Inflammatory macrophage treated with lipopolysaccharide for 4 hours (primary cell): ENCODE data around the gene DNAJA2.

ENCODE experiments used
- DNase-seq: peaks from one replicate; pipeline ENCODE4 v3.0.0-alpha.2; 2020

The DNAJA2 gene

DNA sequence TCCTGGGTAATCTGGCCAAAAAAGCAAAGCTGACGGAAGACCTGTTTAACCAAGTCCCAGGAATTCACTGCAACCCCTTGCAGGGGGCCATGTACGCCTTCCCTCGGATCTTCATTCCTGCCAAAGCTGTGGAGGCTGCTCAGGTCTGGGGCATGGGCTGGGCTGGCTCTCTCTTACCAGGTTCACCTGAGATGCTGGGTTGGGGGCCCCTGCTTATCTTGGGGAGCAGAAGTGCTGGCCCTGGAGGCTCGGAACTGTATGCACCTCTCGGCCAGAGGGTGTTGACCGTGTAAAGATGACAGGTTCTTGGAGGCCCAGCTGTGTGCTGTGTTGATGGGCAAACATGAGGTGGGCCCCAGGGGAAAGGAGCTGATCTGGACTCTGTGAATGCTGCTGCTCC, 49.1 kb downstream of the DNAJA2 start:
- no peak for DNase-seq

DNA sequence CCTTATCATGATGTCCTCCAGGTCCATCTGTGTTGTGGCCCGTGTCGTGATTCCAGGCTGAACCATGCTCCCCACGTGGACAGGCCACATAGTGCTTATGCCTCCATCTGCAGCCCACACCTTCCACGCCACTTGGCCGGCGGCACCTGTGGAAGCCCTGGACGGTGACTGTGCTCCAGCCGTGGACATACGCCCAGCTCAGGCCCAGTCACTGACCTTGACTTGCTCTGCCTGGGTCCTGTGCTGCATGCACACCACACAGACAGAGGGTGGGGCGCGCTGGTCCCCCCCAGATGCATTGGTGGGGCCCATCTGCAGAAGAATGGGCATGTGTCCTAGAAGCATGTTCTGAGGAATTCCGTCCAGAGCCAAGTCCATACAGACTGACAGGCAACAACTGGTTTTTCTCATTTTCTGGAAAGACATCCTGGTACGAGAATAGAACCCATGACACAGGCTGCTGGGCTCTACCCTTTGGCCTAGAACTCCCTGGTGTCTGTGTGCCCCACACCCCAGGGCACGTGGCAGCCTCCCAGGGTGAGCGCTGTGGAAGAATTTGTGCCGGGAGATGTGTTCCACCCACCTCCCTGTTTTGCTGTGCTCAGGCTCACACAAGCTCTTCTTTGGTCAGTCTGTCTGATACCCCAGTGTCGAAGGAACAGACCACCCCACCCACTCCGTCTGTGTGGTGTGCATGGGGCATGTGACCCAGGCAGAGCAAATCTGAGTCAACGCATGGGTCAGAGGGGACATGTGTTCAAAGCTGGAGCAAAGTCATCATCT, 49.8 kb downstream of the DNAJA2 start:
- DNase-seq, result no peak

DNA sequence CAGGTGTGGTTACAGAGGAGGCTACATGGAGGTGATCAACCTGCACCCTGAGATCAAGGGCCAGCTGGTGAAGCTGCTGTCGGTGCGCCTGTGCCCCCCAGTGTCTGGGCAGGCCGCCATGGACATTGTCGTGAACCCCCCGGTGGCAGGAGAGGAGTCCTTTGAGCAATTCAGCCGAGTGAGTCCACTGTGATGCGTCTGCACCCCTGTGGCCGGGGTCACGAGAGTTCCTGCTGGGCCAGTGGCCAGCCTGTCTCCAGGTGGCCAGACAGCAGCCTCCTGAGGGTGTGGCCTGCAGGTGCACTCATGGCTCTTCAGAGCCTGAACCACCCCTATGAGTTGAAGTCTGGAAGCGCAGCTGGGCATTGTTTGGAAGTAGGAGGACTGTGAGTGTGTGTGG, 51.2 kb downstream of the DNAJA2 start:
- no peak for DNase-seq

DNA sequence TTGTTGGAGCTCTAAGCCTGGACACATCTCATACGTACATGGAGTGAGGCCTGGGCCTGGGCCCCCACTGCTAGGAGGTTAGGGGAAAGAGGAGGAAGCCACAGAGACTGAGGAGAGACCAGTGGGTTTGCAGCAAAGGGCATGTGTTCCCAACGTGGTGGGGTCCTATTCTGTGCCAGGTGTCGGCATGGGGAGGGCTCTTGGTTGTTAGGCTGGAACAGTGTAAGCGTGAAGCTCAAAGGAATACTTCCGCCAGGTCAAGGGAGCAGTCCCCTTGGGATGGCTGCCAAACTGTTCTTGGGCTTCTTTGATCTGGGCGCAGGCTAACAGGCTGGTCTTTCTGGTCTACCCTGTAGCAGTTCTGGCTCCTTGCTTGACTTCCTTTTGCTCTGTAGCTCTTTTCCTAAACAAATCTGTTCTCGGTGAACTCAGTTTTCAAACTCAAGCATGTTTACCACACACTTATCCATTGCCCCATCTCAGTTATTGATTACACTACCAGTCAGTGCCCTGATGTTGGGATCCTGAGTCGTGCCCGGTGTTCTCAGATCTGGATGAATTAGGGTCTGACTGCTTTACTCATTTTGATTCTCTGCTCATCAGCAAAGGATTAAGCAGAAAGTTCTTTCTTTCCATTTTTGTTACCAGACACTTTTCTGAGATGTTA, 52.9 kb downstream of the DNAJA2 start:
- DNase-seq, result no peak

DNA sequence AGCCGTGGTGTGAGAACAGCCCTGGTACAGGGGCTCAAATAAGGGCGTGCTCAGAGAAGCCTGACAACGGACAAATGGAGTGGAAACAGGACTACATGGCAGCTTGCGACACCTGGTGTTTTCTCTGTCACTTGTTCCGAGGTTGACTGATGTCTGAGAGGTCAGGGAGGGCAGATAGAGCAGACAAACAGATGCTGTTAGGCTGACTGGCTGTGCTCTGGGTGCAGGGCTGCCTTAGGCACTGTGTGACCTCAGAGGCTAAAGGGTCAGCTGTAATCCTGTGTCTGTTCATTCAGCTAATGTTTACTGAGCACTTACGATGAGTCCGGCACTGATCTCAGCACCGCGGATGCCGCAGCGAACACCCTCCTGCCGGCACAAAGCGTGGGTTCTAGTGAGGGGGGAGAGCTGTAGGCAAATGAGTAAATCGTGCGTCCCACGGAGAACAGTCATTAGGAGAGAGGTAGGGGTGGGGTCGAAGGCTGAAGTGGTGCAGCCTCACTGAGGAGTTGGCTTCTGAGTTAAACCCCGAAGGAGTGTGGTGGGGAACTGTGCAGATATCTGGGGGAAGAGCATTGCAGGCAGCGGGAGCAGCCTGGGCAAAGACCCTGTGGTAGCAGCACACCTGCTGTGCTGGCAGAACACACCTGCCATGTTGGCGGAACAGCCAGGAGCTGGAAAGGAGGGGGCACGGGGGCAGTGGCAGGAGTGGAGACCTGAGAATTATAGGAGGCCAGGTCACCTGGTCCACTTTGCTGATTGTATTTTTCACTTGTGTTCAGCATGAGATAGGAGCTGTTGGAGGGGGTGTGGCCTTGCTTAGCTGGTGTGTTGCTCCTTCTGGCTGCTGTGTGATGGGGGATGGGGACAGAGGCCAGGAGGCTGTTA, 54.3 kb downstream of the DNAJA2 start:
- no peak for DNase-seq

DNA sequence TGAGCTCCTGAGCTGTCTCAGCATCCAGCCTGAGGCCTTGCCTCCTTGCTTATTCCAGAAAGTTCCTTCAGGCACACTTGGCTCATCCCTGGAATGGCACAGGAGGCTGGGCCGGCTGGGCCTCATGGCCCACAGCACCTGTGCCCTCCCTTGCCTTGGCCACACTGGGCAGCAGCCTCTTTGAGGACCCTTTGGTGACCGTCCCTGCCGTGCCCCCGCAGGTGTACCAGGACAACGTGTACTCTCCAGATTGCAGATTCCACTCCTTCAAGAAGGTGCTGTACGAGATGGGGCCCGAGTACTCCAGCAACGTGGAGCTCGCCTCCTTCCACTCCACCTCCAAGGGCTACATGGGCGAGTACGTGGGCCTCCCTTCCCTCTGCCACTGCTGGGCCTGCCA, 55.1 kb downstream of the DNAJA2 start:
- no peak for DNase-seq

DNA sequence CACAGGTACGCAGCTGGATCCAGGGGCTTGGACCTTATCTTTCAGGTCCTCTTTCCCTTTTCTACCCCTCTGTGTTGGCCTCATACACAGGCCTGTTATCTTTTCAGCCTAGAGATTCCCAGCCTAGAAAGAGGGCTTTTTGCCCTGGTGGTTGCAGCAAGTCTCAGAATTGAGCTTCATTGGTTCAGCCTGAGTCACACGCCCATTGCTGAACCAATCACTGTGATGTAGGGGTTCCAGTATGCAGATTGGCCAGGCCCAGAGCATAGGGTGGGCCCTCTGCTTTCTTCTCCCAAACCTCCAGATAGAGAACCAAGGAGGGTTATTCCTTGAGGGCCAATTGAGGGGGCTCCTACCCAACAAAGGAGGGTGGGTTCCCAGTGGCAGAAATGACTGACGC, 56.5 kb downstream of the DNAJA2 start:
- DNase-seq, result no peak

DNA sequence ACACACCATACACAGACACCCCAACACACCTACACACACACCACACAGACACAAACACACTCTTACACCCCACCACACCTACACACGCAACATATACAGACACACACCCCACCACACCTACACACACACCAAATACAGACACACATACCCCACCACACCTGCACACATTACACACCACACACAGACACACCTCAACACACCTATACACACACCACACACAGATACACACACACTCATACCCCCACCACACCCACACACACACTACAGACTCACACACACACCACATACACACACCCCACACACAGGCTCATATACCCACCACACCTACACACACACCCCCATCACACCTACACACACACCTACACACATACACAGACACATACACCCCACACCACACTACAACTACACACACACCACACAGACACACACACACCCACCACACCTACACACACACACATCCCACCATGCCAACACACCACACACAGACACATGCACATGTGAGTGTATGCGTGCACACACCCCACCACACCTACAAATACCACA, 57.9 kb downstream of the DNAJA2 start:
- DNase-seq, result no peak

DNA sequence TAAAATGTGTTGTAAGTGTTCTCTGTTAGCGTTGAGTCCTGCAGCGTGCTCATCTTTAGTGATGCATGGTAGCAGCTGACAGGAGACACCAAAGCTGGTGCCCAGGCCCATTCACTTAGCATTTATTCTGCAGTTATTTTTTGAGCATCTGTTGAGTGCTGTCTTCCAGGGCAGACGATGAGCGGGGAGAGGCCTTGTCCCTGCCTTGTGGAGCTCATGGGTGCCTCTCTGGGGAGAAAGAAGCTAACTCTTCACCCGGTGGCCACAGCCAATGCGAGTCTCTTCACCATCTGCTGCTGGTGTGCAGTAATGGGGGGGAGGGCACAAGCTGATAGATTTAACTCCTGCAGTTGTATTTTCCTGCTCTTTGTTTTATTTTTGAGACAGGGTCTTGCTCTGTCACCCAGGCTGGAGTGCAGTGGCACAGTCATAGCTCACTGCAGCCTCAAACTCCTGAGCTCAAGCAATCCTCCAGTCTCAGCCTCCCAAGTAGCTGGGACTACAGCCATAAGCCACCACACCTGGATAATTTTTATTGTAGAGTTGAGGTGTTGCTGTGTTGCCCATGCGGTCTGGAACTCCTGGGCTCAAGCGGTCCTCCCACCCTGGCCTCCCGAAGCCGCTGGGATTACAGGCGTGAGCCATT, 58.8 kb downstream of the DNAJA2 start:
- no peak for DNase-seq

DNA sequence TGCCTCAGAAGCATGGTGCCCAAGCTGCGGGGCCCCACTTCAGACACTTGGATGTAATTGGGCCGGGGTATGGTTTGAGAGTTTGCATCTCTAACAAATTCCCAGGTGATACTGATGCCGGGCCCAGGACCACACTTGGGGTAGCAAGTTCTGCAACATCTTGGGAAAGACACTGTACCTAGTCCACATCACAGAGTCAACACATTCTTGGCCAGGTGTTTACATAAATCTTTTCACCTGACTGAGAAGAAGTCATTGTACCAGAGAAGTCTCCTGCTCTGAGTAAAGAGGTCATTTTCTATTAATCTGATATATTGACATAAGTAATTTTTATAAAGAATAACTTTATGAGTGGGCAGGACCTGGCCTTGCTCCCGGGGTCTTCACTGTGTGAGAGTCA, 61.8 kb downstream of the DNAJA2 start:
- no peak for DNase-seq

DNA sequence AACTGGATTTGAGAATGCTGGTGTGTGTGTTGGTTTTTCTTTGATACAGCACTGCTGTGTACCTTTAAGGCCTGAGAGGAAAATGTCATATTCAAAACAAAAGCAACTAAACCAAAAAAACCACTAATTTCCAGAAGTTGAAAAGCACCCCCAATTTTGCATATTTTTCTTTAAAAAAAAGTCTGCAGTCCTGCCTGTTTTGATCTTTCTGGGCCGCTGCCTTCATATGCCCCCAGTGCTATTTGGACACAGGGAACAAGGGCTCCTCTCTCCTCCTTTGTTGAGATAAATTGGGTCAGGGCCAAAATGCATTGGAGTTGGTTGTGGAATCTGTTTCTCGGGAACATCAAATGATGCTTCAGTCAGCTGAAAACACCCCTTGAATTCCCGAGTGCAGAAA, 62.4 kb downstream of the DNAJA2 start:
- DNase-seq, result no peak

DNA sequence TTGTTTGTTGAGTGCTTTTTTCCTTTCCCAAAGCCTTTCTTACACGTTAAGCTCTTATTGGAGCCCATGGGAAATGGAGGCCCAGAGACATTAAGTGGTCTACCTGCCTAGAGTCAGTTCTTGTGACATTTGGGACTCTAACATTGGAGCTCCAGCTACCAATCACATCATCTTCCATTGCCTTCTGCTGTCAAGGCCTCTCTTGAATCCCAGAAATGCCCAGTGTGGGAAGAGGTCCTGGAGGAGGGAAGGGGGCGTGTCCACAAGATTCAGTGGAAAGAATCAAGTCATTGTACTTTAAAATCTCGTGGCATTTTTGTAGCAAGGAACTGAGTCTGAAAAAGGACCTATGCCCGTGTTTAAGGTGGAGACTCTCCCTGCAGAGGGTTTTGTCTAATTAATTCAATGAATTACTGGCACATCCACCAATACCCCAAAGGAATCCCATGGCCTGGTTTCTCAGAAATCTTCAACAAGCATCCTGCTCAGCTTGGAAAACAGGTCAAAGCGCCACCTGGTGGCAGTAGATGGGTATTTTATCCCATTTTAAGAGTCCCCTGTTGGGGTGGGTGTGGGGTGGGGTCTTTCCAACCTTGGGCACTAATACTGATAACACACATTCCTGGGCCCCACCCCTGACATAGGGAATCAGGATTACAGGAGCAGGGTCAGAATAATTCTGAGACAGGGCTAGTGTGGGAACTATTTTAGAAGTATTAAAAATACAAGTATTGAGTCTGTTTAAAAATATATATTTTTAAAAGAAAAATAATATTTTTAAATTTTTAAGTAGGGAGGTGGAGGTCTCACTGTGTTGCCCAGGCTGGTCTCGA, 64.7 kb downstream of the DNAJA2 start:
- peak; percentile 54 for DNase-seq

DNA sequence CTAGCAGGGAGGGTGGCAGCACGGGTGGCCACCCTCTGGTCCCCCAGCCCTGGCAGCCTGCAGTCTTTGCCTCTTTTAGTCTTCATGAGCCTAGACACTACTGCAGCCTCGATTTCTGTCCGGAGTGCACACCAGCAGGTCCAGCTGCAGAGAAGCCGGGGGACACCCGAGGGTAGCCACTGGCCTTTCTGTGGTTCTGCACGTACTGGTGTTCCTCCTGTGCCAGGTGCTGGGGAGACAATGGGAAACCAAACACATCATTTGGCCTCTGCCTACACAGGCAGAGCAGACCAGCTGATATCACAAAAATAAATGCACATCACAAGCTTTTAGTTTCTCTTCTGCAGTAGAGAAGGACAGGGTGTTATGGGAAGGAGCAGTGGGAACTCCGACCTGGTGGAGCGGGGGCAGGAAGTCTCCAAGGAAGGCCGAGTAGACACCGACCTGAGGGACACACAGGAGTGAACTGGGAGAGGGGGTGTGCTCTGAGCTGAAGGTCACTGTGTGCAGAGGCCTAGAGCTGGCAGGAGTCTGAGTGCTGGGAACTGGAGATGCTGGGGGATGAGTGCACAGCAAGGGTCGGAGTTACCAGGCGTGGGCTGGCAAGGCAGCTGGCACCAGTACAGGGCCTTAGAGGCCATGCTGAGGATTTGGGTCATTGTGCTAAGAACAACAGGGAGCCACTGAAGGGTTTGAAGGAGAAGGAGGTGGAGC, 66.3 kb downstream of the DNAJA2 start:
- no peak for DNase-seq

DNA sequence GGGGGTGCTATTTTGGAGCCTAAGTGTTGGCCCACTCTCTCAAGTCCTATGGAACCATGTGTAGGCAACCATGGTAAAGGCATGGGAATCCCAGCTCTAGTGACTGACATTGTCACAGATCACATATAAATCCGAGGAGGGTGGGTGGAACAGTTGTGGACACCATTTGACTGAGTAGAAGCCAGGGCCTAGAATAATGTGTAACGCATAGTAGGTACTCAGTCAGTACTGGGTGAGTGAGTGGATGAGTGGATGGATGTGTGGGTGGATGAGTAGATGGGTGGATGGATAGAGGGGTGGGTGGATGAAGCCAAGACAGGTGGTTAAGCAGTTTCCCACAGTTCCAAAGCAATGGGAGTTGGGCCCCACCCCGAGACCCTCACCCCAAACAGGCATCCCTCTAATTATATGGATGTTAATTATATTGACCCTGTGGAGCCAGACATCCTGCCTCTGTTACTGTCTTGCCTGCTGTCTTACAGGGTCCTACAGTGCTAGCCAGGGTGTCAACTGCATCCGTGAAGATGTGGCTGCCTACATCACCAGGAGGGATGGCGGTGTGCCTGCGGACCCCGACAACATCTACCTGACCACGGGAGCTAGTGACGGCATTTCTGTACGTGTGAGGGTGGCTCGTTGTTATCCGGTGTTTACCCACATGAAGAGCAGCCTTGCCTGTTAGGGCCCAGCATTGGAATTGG, 67.0 kb downstream of the DNAJA2 start:
- DNase-seq, result no peak
